GM23338 (cell line): Measurements from ENCODE around the gene SORBS1. TPM values are rescaled to one million over a fixed set of nuclear protein-coding genes. Genes with fewer than 3 reads are reported as not detected.

Source experiments
- ATAC-seq: fragments of 200-7000 bp; cut with Tn5 transposase; 3 replicates; pipeline ENCODE4 v1.9.1; 2020
- DNase-seq: peaks from one replicate; pipeline ENCODE4 v3.0.0-alpha.2; 2015; ENCODE audit warnings: low spot score
- H2AFZ ChIP-seq: fragments of 200-600 bp; sonication (generic); 2 replicates; pipeline ENCODE4 v1.8.0; 2016; ENCODE audit warnings: antibody characterized with exemption, mild to moderate bottlenecking, moderate library complexity
- H3F3A ChIP-seq: fragments of 200-600 bp; sonication (generic); replicated peaks from 2 replicates; pipeline ENCODE4 v1.8.0; 2017; ENCODE audit warnings: antibody characterized with exemption, mixed run types, low read depth
- H3K27ac ChIP-seq: fragments of 200-600 bp; sonication (generic); 2 replicates; pipeline ENCODE4 v1.6.1; 2016; ENCODE audit warnings: low read depth
- H3K27me3 ChIP-seq: fragments of 200-600 bp; sonication (generic); 2 replicates; pipeline ENCODE4 v1.8.0; 2016; ENCODE audit warnings: mild to moderate bottlenecking, mixed run types, moderate library complexity; ENCODE audit not compliant: insufficient read depth
- H3K36me3 ChIP-seq: fragments of 200-600 bp; sonication (generic); 2 replicates; pipeline ENCODE4 v1.8.0; 2016; ENCODE audit warnings: mild to moderate bottlenecking; ENCODE audit not compliant: insufficient read depth
- H3K4me1 ChIP-seq: fragments of 200-600 bp; sonication (generic); 2 replicates; pipeline ENCODE4 v1.8.0; 2016; ENCODE audit warnings: mild to moderate bottlenecking, moderate library complexity; ENCODE audit not compliant: insufficient read depth
- H3K4me2 ChIP-seq: fragments of 200-600 bp; sonication (generic); 2 replicates; pipeline ENCODE4 v1.7.1; 2017; ENCODE audit warnings: mixed run types
- H3K4me3 ChIP-seq: fragments of 200-600 bp; sonication (generic); 2 replicates; pipeline ENCODE4 v1.6.1; 2016; ENCODE audit warnings: mixed run types
- H3K79me2 ChIP-seq: fragments of 200-600 bp; sonication (generic); replicated peaks from 2 replicates; pipeline ENCODE4 v1.8.0; 2017; ENCODE audit warnings: mild to moderate bottlenecking; ENCODE audit not compliant: insufficient read depth
- H3K9me2 ChIP-seq: fragments of 200-600 bp; sonication (generic); 2 replicates; pipeline ENCODE4 v1.8.0; 2017; ENCODE audit not compliant: insufficient read depth
- H4K20me1 ChIP-seq: fragments of 200-600 bp; sonication (generic); replicated peaks from 2 replicates; pipeline ENCODE4 v1.8.0; 2017; ENCODE audit warnings: mild to moderate bottlenecking; ENCODE audit not compliant: insufficient read depth
- H3K27ac Mint-ChIP-seq: 2 replicates; pipeline ENCODE4 v1.8.0; 2020; ENCODE audit warnings: inconsistent platforms, mild to moderate bottlenecking, moderate library complexity, mixed read lengths
- H3K27me3 Mint-ChIP-seq: 3 replicates; pipeline ENCODE4 v1.8.0; 2022; ENCODE audit warnings: low read depth, mild to moderate bottlenecking, moderate library complexity, mixed read lengths, inconsistent platforms; ENCODE audit not compliant: insufficient read depth, poor library complexity
- H3K36me3 Mint-ChIP-seq: 3 replicates; pipeline ENCODE4 v1.8.0; 2021; ENCODE audit warnings: low read depth, mild to moderate bottlenecking, inconsistent platforms, moderate library complexity, mixed read lengths
- H3K4me1 Mint-ChIP-seq: 3 replicates; pipeline ENCODE4 v1.8.0; 2020; ENCODE audit warnings: mild to moderate bottlenecking, inconsistent platforms, mixed read lengths
- H3K4me3 Mint-ChIP-seq: 3 replicates; pipeline ENCODE4 v1.8.0; 2021; ENCODE audit warnings: moderate library complexity, mild to moderate bottlenecking, inconsistent platforms, mixed read lengths
- H3K9me3 Mint-ChIP-seq: 3 replicates; pipeline ENCODE4 v1.8.0; 2020; ENCODE audit warnings: moderate library complexity, mild to moderate bottlenecking, inconsistent platforms, mixed read lengths
- CREB1 ChIP-seq: fragments of 250-450 bp; sonication (Bioruptor Pico); IDR thresholded peaks from 2 replicates; pipeline ENCODE4 v1.5.0; 2020; ENCODE audit warnings: low read depth, mild to moderate bottlenecking, moderate library complexity
- CTCF ChIP-seq, 2 experiments: fragments of 200-600 bp in 1 of 2; sonication (generic) in 1 of 2; conservative IDR thresholded peaks; 2 replicates each; pipeline versions ENCODE4 v1.5.1 to v1.6.1; 2016 to 2017; ENCODE audit warnings: antibody characterized with exemption in 2 of 2, low read depth in 2 of 2, mild to moderate bottlenecking in 2 of 2, moderate library complexity in 1 of 2
- EZH2 ChIP-seq: fragments of 200-600 bp; sonication (generic); IDR thresholded peaks from one replicate; pipeline ENCODE4 v1.8.0; 2017; ENCODE audit warnings: antibody characterized with exemption, mild to moderate bottlenecking, low read depth; ENCODE audit not compliant: unreplicated experiment
- JUNB ChIP-seq: IDR thresholded peaks from one replicate; pipeline ENCODE4 v1.6.1; 2016; ENCODE audit warnings: antibody characterized with exemption; ENCODE audit not compliant: unreplicated experiment
- NANOG ChIP-seq: IDR thresholded peaks from 2 replicates; pipeline ENCODE4 v1.6.1; 2016; ENCODE audit warnings: antibody characterized with exemption, borderline replicate concordance
- STAT1 ChIP-seq: IDR thresholded peaks from one replicate; pipeline ENCODE4 v1.6.1; 2016; ENCODE audit warnings: antibody characterized with exemption; ENCODE audit not compliant: unreplicated experiment
- ZNF114 ChIP-seq: fragments of 250-450 bp; sonication (Bioruptor Pico); IDR thresholded peaks from 2 replicates; pipeline ENCODE4 v1.5.0; 2020; ENCODE audit warnings: mild to moderate bottlenecking, moderate library complexity
- ZNF331 ChIP-seq: fragments of 250-450 bp; sonication (Bioruptor Pico); IDR thresholded peaks from 2 replicates; pipeline ENCODE4 v1.5.0; 2020; ENCODE audit warnings: low read depth, mild to moderate bottlenecking, moderate library complexity
- polyA plus RNA-seq: library from polyadenylated mRNA; unstranded; fragments of >200 nt; fragmentation: Nextera tagmentation; extraction: Ambion mirVana; gene quantifications from 2 replicates; pipeline ENCODE4 v1.2.1, GENCODE V29; 2016
- total RNA-seq: library from RNA; depleted of rRNA; stranded (reverse); fragments of >200 nt; shearing (Covaris generic); gene quantifications from 2 replicates; pipeline ENCODE4 v1.2.3, GENCODE V29; 2014
- TF ChIP-seq, protein P1 (sequence below): IDR thresholded peaks from one replicate; pipeline ENCODE4 v1.6.1; 2018; ENCODE audit warnings: antibody characterized with exemption; ENCODE audit not compliant: unreplicated experiment

Gene SORBS1
- total and polyA plus RNA-seq, 2 experiments from 2014 or later = 47.7 to 51.5 TPM

DNA sequence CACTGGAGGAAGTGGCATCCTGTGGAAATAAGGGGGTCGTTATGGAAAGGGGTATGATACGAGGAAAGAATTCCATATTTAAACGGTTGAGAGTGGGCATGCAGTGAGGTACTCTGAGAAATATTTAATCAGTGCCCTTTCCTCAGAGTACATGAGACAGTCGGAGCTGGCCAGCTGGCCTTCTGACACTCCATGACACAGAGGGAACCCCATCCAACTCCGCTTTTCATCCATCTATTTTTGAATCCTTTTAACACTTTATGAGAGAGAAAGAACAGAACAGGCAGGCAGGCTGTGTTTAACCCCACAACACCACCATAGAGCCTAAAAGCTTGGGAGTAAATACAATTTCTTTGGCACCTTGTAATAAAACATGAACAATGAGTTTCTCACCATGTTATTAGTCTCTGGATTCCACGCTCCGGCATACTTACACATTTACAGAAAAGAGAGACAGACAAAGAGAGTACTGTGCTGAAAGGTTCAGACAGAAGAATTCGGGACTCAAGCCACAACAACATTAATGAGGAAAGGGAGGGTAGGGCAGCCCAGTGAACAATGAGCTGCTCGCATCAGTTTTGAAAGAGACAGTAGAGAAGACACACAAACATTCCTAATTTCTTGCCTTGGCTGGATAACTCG is 146.2 kb downstream of the SORBS1 start:
- Mint-ChIP-seq H3K4me1 (peaks cover 47% of the 10 kb centered on the region), H3K9me3 (no peaks in the 10 kb centered on the region), H3K4me3 (no peak overlapping the region; the same call in 2 of the 3 replicates), H3K36me3 (peaks cover 4% of the 10 kb centered on the region; the same call in 1 of the 3 replicates), H3K27ac (peak overlapping the region; percentile 14; the same call in 1 of the 2 replicates), H3K27me3 (peaks cover 6% of the 10 kb centered on the region)
- H2AFZ ChIP-seq = no peak overlapping the region
- no peak overlapping the region for H3K4me3 ChIP-seq
- H3K4me2 ChIP-seq = 0 out of 2 replicates have a peak overlapping the region, but pooled peaks have one; percentile 23
- no peak for DNase-seq
- TF ChIP-seq CREB1 (CRISPR knock-in tag) = no peak
- no peak for TF ChIP-seq CTCF (conservative IDR thresholded peaks at IDR 0.05; ENCODE audit: low read depth in 2 of 2)
- no peak for TF ChIP-seq ZNF114 (CRISPR knock-in tag)
- TF ChIP-seq NANOG = no peak
- no peak for TF ChIP-seq STAT1
- no peak for TF ChIP-seq ZNF331
- no peak for TF ChIP-seq EZH2
- no peak for TF ChIP-seq JUNB
- TF ChIP-seq, protein P1, sequence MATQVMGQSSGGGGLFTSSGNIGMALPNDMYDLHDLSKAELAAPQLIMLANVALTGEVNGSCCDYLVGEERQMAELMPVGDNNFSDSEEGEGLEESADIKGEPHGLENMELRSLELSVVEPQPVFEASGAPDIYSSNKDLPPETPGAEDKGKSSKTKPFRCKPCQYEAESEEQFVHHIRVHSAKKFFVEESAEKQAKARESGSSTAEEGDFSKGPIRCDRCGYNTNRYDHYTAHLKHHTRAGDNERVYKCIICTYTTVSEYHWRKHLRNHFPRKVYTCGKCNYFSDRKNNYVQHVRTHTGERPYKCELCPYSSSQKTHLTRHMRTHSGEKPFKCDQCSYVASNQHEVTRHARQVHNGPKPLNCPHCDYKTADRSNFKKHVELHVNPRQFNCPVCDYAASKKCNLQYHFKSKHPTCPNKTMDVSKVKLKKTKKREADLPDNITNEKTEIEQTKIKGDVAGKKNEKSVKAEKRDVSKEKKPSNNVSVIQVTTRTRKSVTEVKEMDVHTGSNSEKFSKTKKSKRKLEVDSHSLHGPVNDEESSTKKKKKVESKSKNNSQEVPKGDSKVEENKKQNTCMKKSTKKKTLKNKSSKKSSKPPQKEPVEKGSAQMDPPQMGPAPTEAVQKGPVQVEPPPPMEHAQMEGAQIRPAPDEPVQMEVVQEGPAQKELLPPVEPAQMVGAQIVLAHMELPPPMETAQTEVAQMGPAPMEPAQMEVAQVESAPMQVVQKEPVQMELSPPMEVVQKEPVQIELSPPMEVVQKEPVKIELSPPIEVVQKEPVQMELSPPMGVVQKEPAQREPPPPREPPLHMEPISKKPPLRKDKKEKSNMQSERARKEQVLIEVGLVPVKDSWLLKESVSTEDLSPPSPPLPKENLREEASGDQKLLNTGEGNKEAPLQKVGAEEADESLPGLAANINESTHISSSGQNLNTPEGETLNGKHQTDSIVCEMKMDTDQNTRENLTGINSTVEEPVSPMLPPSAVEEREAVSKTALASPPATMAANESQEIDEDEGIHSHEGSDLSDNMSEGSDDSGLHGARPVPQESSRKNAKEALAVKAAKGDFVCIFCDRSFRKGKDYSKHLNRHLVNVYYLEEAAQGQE = no peak
- H3K27me3 ChIP-seq = no peaks in the 10 kb centered on the region
- no peaks in the 10 kb centered on the region for H3K79me2 ChIP-seq
- H3K9me2 ChIP-seq = no peaks in the 10 kb centered on the region
- ATAC-seq = no peak
- no peaks in the 10 kb centered on the region for H3F3A ChIP-seq
- H3K27ac ChIP-seq = peak overlapping the region; percentile 88
- no peaks in the 10 kb centered on the region for H3K36me3 ChIP-seq
- no peaks in the 10 kb centered on the region for H4K20me1 ChIP-seq
- peaks cover 29% of the 10 kb centered on the region for H3K4me1 ChIP-seq
